Lower lobe of right lung (tissue), 2 donors: ENCODE measurements around the gene NOL7. TPM values are rescaled to one million over a fixed set of nuclear protein-coding genes. Genes with fewer than 3 reads are reported as not detected.

Experiments used
- ATAC-seq, 2 donors: fragments of 200-7000 bp; cut with Tn5 transposase; one replicate each; pipeline ENCODE4 v1.9.1; 2020 to 2022; ENCODE audit warnings: mild to moderate bottlenecking in 2 of 2, moderate library complexity in 2 of 2
- DNase-seq: peaks from one replicate; pipeline ENCODE4 v3.0.0-alpha.2; 2020
- H3K27ac ChIP-seq: fragments of 200-600 bp; one replicate; pipeline ENCODE4 v1.8.0; 2022
- H3K27me3 ChIP-seq: fragments of 200-600 bp; one replicate; pipeline ENCODE4 v1.8.0; 2022; ENCODE audit warnings: low read depth
- H3K36me3 ChIP-seq: fragments of 200-600 bp; one replicate; pipeline ENCODE4 v1.8.0; 2022; ENCODE audit warnings: mild to moderate bottlenecking
- H3K4me1 ChIP-seq: fragments of 200-600 bp; one replicate; pipeline ENCODE4 v1.8.0; 2022
- H3K4me3 ChIP-seq: fragments of 200-600 bp; one replicate; pipeline ENCODE4 v1.8.0; 2022; ENCODE audit warnings: mild to moderate bottlenecking
- H3K9me3 ChIP-seq: fragments of 200-600 bp; one replicate; pipeline ENCODE4 v1.8.0; 2022
- intact Hi-C: fragments of 100-400 bp; cut with DNase I; formaldehyde crosslinking; loops from one replicate; pipeline ENCODE4 v1.11.0; 2022
- total RNA-seq: library from RNA; stranded (reverse); fragmentation: NEBNext Ultra II Directional; extraction: Animal tissue kit (Norgen Biotek cat#: 25700); gene quantifications from one replicate; pipeline ENCODE4 v1.2.1, GENCODE V29; 2021
- TF ChIP-seq, protein P1 (sequence below): fragments of 200-600 bp; IDR thresholded peaks from one replicate; pipeline ENCODE4 v1.8.0; 2022; ENCODE audit warnings: antibody characterized with exemption, mild to moderate bottlenecking
- donor health status: DM: no; HTN: yes; CAD: no; lungs with severe emphysema.

NOL7 gene
- total RNA-seq, 1 donor from 2014 or later: 49.3 TPM

DNA sequence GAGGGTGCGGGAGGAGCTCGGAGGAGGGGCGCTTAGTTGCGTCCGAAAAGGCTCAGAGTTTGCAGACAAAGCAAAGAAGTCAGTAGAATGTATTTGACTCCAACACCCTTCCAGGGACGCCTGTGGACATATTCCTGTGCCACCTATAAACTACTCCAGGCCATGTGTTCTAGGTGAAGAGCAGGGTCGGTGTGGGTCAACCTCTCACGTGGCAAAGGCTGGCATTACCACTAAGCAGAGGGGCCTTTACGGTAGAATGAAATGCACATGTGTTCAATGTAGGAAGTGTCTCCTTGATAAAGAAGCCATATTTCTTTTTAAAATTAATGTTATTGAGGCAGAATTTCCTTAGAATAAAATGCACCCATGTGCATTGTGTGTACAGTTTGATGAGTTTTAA, 25.3 kb upstream of the NOL7 start:
- ATAC-seq (no peak), DNase-seq (no peak)
- Histone ChIP-seq H3K36me3 (peaks cover 64% of the 10 kb centered on the region), H3K9me3 (no peaks in the 10 kb centered on the region), H3K4me1 (no peaks in the 10 kb centered on the region), H3K27me3 (no peaks in the 10 kb centered on the region), H3K27ac (no peak overlapping the region), H3K4me3 (no peak overlapping the region)
- intact Hi-C loops: no loop called here
- TF ChIP-seq, protein P1, sequence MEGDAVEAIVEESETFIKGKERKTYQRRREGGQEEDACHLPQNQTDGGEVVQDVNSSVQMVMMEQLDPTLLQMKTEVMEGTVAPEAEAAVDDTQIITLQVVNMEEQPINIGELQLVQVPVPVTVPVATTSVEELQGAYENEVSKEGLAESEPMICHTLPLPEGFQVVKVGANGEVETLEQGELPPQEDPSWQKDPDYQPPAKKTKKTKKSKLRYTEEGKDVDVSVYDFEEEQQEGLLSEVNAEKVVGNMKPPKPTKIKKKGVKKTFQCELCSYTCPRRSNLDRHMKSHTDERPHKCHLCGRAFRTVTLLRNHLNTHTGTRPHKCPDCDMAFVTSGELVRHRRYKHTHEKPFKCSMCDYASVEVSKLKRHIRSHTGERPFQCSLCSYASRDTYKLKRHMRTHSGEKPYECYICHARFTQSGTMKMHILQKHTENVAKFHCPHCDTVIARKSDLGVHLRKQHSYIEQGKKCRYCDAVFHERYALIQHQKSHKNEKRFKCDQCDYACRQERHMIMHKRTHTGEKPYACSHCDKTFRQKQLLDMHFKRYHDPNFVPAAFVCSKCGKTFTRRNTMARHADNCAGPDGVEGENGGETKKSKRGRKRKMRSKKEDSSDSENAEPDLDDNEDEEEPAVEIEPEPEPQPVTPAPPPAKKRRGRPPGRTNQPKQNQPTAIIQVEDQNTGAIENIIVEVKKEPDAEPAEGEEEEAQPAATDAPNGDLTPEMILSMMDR: no peak

DNA sequence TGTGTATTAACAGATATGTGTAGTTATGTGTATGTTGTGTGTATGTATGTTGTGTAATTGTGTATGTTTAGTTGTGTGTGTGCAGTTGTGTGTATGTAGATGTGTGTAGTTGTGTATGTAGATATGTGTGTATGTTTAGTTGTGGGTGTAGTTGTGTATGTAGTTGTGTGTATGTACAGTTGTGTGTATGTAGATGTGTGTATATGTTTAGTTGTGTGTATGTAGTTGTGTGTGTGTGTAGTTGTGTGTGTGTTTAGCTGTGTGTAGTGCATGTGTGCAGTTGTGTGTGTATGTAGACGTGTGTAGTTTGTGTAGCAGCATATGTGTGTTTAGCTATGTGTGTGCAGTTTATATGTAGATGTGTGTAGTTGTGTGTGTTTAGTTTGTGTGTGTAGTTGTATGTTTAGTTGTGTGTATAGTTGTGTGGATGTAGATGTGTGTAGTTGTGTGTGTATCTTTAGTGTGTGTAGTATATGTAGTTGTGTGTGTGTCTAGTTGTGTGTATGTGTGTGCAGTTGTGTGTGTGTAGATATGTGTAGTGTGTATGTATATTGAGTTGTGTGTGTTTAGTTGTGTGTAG, 24.5 kb upstream of the NOL7 start:
- TF ChIP-seq, protein P1: no peak
- H3K27me3 ChIP-seq: no peaks in the 10 kb centered on the region
- H3K36me3 ChIP-seq: peaks cover 69% of the 10 kb centered on the region
- no peak overlapping the region for H3K27ac ChIP-seq
- intact Hi-C loops: no loop called here
- H3K4me1 ChIP-seq: no peaks in the 10 kb centered on the region
- no peaks in the 10 kb centered on the region for H3K9me3 ChIP-seq
- no peak for ATAC-seq
- no peak for DNase-seq
- H3K4me3 ChIP-seq: no peak overlapping the region

DNA sequence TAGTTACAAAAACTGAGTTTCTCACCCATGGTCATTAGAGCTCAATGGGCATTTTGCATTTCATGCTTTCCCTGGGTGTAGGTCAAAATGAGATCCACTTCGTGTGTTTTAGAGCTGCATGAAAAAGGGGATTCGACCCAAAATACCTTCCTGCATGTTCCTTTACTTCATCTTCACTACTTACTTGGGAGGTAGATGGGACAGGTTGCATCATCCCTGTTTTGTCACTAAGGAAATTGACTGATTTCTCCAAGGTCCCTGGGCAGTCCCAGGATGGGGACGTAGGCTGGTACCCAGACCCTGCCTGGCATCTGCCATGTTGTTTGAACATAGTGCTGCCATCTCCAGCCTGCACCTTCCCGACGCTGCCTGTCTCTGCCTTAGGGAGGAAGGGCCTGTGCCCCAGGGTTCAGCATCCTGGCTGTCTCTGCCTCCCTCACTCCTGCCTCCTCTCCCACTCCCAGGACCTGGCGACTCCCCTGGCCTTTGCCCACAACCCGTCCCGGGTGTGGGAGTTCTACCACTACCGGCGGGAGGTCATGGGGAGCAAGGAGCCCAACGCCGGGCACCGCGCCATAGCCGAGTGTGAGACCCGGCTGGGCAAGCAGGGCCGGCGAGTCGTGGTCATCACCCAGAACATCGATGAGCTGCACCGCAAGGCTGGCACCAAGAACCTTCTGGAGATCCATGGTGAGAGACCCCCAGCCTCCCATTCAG, 23.8 kb upstream of the NOL7 start:
- Histone ChIP-seq H3K27ac (no peak overlapping the region), H3K4me3 (no peak overlapping the region), H3K9me3 (no peaks in the 10 kb centered on the region), H3K27me3 (no peaks in the 10 kb centered on the region), H3K36me3 (peaks cover 76% of the 10 kb centered on the region), H3K4me1 (no peaks in the 10 kb centered on the region)
- DNase-seq (no peak), ATAC-seq (no peak)
- intact Hi-C loops: no loop called here
- TF ChIP-seq, protein P1: no peak

DNA sequence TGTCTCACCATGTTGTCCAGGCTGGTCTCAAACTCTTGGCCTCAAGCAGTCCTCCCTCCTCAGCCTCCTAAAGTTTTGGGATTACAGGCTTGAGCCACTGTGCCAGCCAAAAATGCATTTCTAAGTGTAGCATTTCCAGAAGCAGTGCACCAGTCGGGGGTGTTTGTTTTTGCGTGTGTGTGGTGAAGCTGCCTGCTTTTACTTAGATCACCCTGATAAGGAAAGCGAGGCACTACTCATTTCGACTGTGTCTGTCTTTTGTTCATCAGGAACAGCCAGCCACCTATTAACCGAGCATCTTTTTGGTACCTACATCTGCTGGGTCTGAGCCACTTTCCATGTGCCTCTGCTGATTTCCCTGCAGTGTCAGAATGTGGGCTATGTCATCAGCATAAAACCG, 22.0 kb upstream of the NOL7 start:
- H3K27me3 ChIP-seq: no peaks in the 10 kb centered on the region
- DNase-seq (no peak), ATAC-seq (no peak)
- H3K36me3 ChIP-seq: peaks cover 77% of the 10 kb centered on the region
- intact Hi-C loops: no loop called here
- H3K4me3 ChIP-seq: no peak overlapping the region
- TF ChIP-seq, protein P1: no peak
- no peak overlapping the region for H3K27ac ChIP-seq
- H3K9me3 ChIP-seq: no peaks in the 10 kb centered on the region
- no peaks in the 10 kb centered on the region for H3K4me1 ChIP-seq

DNA sequence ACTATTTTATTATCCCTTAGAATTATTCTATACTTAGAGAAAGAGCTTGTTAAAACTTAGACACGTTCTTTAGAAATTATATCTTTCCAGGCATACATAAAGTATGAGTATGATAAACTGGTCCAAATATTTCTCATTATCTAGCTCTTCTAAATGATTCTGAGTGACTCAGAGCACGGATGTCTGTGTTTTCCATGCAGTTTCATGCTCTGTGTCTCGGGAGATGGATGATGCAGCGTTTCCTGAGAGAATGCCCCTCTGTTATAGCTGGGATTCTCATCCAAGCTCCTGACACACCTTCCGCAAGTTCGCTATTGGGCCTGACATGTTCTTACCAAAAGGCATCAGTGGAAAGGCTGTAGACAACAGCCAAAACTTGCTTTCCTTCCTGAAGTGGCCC, 21.4 kb upstream of the NOL7 start:
- DNase-seq (no peak), ATAC-seq (no peak)
- Histone ChIP-seq H3K27me3 (no peaks in the 10 kb centered on the region), H3K27ac (no peak overlapping the region), H3K9me3 (no peaks in the 10 kb centered on the region), H3K36me3 (peaks cover 75% of the 10 kb centered on the region), H3K4me1 (no peaks in the 10 kb centered on the region), H3K4me3 (no peak overlapping the region)
- intact Hi-C loops: no loop called here
- TF ChIP-seq, protein P1: no peak
